Endothelial cell of umbilical vein (primary cell): ENCODE measurements around the gene SEMA4G. TPM values are rescaled to one million over a fixed set of nuclear protein-coding genes. Genes with fewer than 3 reads are reported as not detected.

Experiments used
- BruUV-seq: library from RNA; stranded (reverse); fragments of 400-500 nt; replicated peaks from 2 replicates; lab custom pipeline; 2021; lab: Mats Ljungman, UMichigan
- CTCF ChIA-PET: fragments of 300-600, 350-600 bp; sonication (Branson Sonifier 250); formaldehyde crosslinking; loops from one replicate; lab custom pipeline; 2021; ENCODE audit warnings: antibody characterized with exemption, inconsistent platforms; lab: Charles Lee
- POLR2A ChIA-PET: fragments of 300-600, 350-600 bp; sonication (Branson Sonifier 250); formaldehyde crosslinking; loops from one replicate; lab custom pipeline; 2021; ENCODE audit warnings: antibody characterized with exemption, inconsistent platforms; lab: Charles Lee
- DNase-seq: peaks from one replicate; pipeline ENCODE4 v3.0.0-alpha.2; 2011; ENCODE audit warnings: low read depth, low spot score
- FAIRE-seq: peaks from 2 replicates; lab custom pipeline; 2011; peaks lifted over from hg19 to GRCh38; lab: Jason Lieb, UNC
- H2AFZ ChIP-seq: 2 replicates; pipeline ENCODE4 v1.6.0; 2012; ENCODE audit warnings: low read depth, low read length, control low read depth, inconsistent platforms
- H3K27ac ChIP-seq: 2 replicates; pipeline ENCODE4 v1.5.1; 2011; ENCODE audit warnings: low read depth, mild to moderate bottlenecking, control low read depth, low read length, moderate library complexity; ENCODE audit not compliant: insufficient read depth
- H3K27me3 ChIP-seq, 2 experiments: 2 replicates each; pipeline versions ENCODE4 v1.6.0 to v1.6.1; 2011; ENCODE audit warnings: low read length in 2 of 2, mixed read lengths in 1 of 2; ENCODE audit not compliant: control insufficient read depth in 2 of 2, insufficient read depth in 2 of 2
- H3K36me3 ChIP-seq, 2 experiments: 2 replicates in 1 of 2; 3 replicates in 1 of 2; pipeline ENCODE4 v1.5.1; 2011; ENCODE audit warnings: low read length in 2 of 2, mild to moderate bottlenecking in 1 of 2, moderate library complexity in 1 of 2; ENCODE audit not compliant: control insufficient read depth in 2 of 2, insufficient read depth in 2 of 2; ENCODE audit errors: extremely low read depth in 1 of 2
- H3K4me1 ChIP-seq: 3 replicates; pipeline ENCODE4 v1.5.1; 2011; ENCODE audit warnings: mild to moderate bottlenecking, low read length; ENCODE audit not compliant: control insufficient read depth, insufficient read depth; ENCODE audit errors: extremely low read depth
- H3K4me2 ChIP-seq: 2 replicates; pipeline ENCODE4 v1.6.1; 2011; ENCODE audit warnings: low read length, control low read depth, mixed read lengths; ENCODE audit not compliant: insufficient read depth
- H3K4me3 ChIP-seq, 3 experiments: fragments of 200-600 bp in 1 of 3; sonication (generic), shearing (Covaris generic) in 1 of 3; replicated peaks in 1 of 3; 2 replicates each; pipeline ENCODE4 v1.5.1; 2011 to 2016; ENCODE audit warnings: control low read depth in 3 of 3, low read length in 3 of 3, mild to moderate bottlenecking in 2 of 3, inconsistent platforms in 1 of 3, low read depth in 1 of 3, moderate library complexity in 1 of 3; ENCODE audit not compliant: insufficient read depth in 1 of 3
- H3K79me2 ChIP-seq: 2 replicates; pipeline ENCODE4 v1.6.0; 2012; ENCODE audit warnings: low read length, inconsistent platforms; ENCODE audit not compliant: control insufficient read depth, insufficient read depth
- H3K9ac ChIP-seq: replicated peaks from 2 replicates; pipeline ENCODE3; 2011; ENCODE audit warnings: low read length, control low read depth; ENCODE audit not compliant: insufficient read depth; ENCODE audit errors: extremely low read depth
- H3K9me1 ChIP-seq: replicated peaks from 3 replicates; pipeline ENCODE4 v1.6.0; 2011; ENCODE audit warnings: mild to moderate bottlenecking, low read length; ENCODE audit not compliant: control insufficient read depth, insufficient read depth; ENCODE audit errors: extremely low read depth
- H3K9me3 ChIP-seq: replicated peaks from 2 replicates; pipeline ENCODE4 v1.5.1; 2012; ENCODE audit warnings: low read length, inconsistent platforms; ENCODE audit not compliant: control insufficient read depth, insufficient read depth
- H4K20me1 ChIP-seq: replicated peaks from 2 replicates; pipeline ENCODE3; 2011; ENCODE audit warnings: mild to moderate bottlenecking, low read length; ENCODE audit not compliant: control insufficient read depth, insufficient read depth; ENCODE audit errors: extremely low read depth
- EZH2 ChIP-seq: IDR thresholded peaks from 2 replicates; pipeline ENCODE4 v1.6.1; 2012; ENCODE audit warnings: borderline replicate concordance, low read depth, mild to moderate bottlenecking, moderate library complexity, low read length, inconsistent platforms; ENCODE audit not compliant: severe bottlenecking
- FOS ChIP-seq: IDR thresholded peaks from 2 replicates; pipeline ENCODE4 v1.6.1; 2011; ENCODE audit warnings: mild to moderate bottlenecking, low read length, moderate library complexity, borderline replicate concordance; ENCODE audit not compliant: insufficient read depth
- GATA2 ChIP-seq: IDR thresholded peaks from 2 replicates; pipeline ENCODE4 v1.7.0; 2011; ENCODE audit warnings: low read depth, mild to moderate bottlenecking, moderate library complexity, mixed read lengths, low read length; ENCODE audit not compliant: insufficient read length, insufficient read depth
- JUN ChIP-seq: IDR thresholded peaks from 2 replicates; pipeline ENCODE4 v1.6.1; 2011; ENCODE audit warnings: borderline replicate concordance, low read depth; ENCODE audit not compliant: insufficient read length, insufficient read depth
- MYC ChIP-seq: IDR thresholded peaks from one replicate; pipeline ENCODE4 v1.6.1; 2011; ENCODE audit warnings: mild to moderate bottlenecking, low read depth, low read length
- POLR2A ChIP-seq: IDR thresholded peaks from 2 replicates; pipeline ENCODE4 v1.6.1; 2012; ENCODE audit warnings: low read depth, mild to moderate bottlenecking, control low read depth, low read length
- POLR2AphosphoS5 ChIP-seq: IDR thresholded peaks from 2 replicates; pipeline ENCODE4 v1.6.1; 2012; ENCODE audit warnings: low read depth, mild to moderate bottlenecking, control low read depth, low read length, moderate library complexity; ENCODE audit not compliant: insufficient read depth
- dilution Hi-C: fragments of 300-500 bp; cut with MboI; formaldehyde crosslinking; loops from one replicate; pipeline ENCODE4 v1.15.0; 2019; ENCODE audit warnings: low sequenced_read_pairs; ENCODE audit not compliant: extremely low pct_ligation_motif_present
- intact Hi-C: fragments of 100-400 bp; cut with micrococcal nuclease; formaldehyde crosslinking; loops from one replicate; pipeline ENCODE4 v1.10.0; 2022
- polyA plus RNA-seq, 4 experiments: library from polyadenylated mRNA; depleted of rRNA in 3 of 4; stranded (reverse) in 3 of 4; unstranded in 1 of 4; fragments of >200 nt; gene quantifications; 2 replicates each; pipeline versions ENCODE4 v1.2.1 to v1.2.3, GENCODE V29; 2011 to 2012; ENCODE audit warnings: missing spikeins in 1 of 4
- total RNA-seq: library from RNA; stranded (reverse); gene quantifications from 2 replicates; pipeline ENCODE4 v1.2.3, GENCODE V29; 2021
- TF ChIP-seq, protein P1 (sequence below), 2 donors: IDR thresholded peaks; 1 replicate in 1 of 2; 2 replicates in 1 of 2; pipeline ENCODE4 v1.5.1; 2011; ENCODE audit warnings: low read length in 2 of 2, mild to moderate bottlenecking in 2 of 2, moderate library complexity in 2 of 2, control low read depth in 1 of 2, inconsistent platforms in 1 of 2, low read depth in 1 of 2; ENCODE audit not compliant: insufficient read depth in 1 of 2; ENCODE audit errors: extremely low read depth in 1 of 2
- TF ChIP-seq, protein P2 (sequence below): IDR thresholded peaks from 2 replicates; pipeline ENCODE4 v1.6.1; 2011; ENCODE audit not compliant: insufficient read depth, insufficient read length

The SEMA4G gene
- total and polyA plus RNA-seq, 2 donors (not counting 3 experiments of a cell fraction or from before 2014, with no cell fraction given), result 6.0 to 10.4 TPM

DNA sequence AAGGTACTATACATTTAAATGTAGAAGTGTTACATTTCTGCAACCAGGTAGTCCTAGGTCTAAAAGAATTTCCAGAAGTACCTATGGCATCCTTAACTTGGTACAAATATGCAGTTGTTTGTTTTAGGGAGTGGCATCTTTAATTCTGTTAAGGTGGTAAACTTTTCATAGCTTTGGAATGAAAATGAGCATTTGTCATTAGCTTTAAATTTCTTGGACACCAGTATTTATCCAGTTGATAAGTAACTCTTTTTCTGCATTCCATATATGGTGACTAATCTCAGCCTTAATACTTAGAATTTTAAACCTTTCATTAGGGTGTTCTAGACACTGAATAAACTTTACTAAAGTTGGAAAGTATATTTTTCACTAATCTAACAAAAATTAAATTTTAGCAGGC, 45.7 kb upstream of the SEMA4G start:
- Histone ChIP-seq H4K20me1 (no peaks in the 10 kb centered on the region), H3K4me1 (no peaks in the 10 kb centered on the region), H3K36me3 (peaks cover 15 to 24% of the 10 kb centered on the region in 2 experiments), H3K9me1 (no peaks in the 10 kb centered on the region), H2AFZ (no peak overlapping the region), H3K4me2 (no peak overlapping the region), H3K4me3 (no peak overlapping the region), H3K27ac (no peak overlapping the region), H3K9me3 (no peaks in the 10 kb centered on the region), H3K27me3 (no peaks in the 10 kb centered on the region), H3K79me2 (no peaks in the 10 kb centered on the region), H3K9ac (no peak overlapping the region)
- dilution Hi-C loops, result no loop called here
- TF ChIP-seq MYC, result no peak
- TF ChIP-seq, protein P1, sequence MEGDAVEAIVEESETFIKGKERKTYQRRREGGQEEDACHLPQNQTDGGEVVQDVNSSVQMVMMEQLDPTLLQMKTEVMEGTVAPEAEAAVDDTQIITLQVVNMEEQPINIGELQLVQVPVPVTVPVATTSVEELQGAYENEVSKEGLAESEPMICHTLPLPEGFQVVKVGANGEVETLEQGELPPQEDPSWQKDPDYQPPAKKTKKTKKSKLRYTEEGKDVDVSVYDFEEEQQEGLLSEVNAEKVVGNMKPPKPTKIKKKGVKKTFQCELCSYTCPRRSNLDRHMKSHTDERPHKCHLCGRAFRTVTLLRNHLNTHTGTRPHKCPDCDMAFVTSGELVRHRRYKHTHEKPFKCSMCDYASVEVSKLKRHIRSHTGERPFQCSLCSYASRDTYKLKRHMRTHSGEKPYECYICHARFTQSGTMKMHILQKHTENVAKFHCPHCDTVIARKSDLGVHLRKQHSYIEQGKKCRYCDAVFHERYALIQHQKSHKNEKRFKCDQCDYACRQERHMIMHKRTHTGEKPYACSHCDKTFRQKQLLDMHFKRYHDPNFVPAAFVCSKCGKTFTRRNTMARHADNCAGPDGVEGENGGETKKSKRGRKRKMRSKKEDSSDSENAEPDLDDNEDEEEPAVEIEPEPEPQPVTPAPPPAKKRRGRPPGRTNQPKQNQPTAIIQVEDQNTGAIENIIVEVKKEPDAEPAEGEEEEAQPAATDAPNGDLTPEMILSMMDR (IDR thresholded peaks at IDR 0.05; ENCODE audit: extremely low read depth in 1 of 2, insufficient read depth in 1 of 2, low read depth in 1 of 2, low read length in 2 of 2), result no peak
- no peak for TF ChIP-seq JUN
- no peak for TF ChIP-seq POLR2A
- TF ChIP-seq POLR2AphosphoS5, result no peak
- no peak for TF ChIP-seq GATA2
- TF ChIP-seq EZH2, result no peak
- TF ChIP-seq, protein P2, sequence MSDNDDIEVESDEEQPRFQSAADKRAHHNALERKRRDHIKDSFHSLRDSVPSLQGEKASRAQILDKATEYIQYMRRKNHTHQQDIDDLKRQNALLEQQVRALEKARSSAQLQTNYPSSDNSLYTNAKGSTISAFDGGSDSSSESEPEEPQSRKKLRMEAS, result no peak
- TF ChIP-seq FOS, result no peak
- intact Hi-C loops, result no loop called here
- CTCF ChIA-PET, result interaction anchor here (0.9 kb wide), 1 partner anchor 45 kb away, joined by 4 read pairs; no protein-coding TSS in a partner anchor
- no TSS peak for BruUV-seq
- FAIRE-seq (no peak), DNase-seq (no peak)
- POLR2A ChIA-PET, result interaction anchor here (1.1 kb wide), 1 partner anchor 10 kb away, joined by 3 read pairs; the partner anchor contains the start of gene SLF2
